Activated CD8-positive, alpha-beta T cell treated with anti-CD3 and anti-CD28 coated beads for 36 hours (primary cell): Measurements from ENCODE around the gene CDK5RAP2. TPM values are rescaled to one million over a fixed set of nuclear protein-coding genes. Genes with fewer than 3 reads are reported as not detected.

Experiments
- ATAC-seq: fragments of 200-7000 bp; cut with Tn5 transposase; one replicate; pipeline ENCODE4 v1.10.0; 2021; ENCODE audit warnings: mild to moderate bottlenecking, moderate library complexity
- CTCF ChIA-PET: fragments of 350-600 bp; sonication (Branson Sonifier 250); formaldehyde crosslinking; loops from one replicate; lab custom pipeline; 2021; ENCODE audit warnings: antibody characterized with exemption; lab: Charles Lee
- POLR2A ChIA-PET: fragments of 350-600 bp; sonication (Branson Sonifier 250); formaldehyde crosslinking; loops from one replicate; lab custom pipeline; 2021; ENCODE audit warnings: antibody characterized with exemption; lab: Charles Lee
- DNase-seq: peaks from one replicate; pipeline ENCODE4 v3.0.0-alpha.2; 2020
- H3K27ac Mint-ChIP-seq: one replicate; pipeline ENCODE4 v1.8.0; 2021; ENCODE audit warnings: mild to moderate bottlenecking, mixed read lengths
- H3K27me3 Mint-ChIP-seq: one replicate; pipeline ENCODE4 v1.8.0; 2021; ENCODE audit warnings: mixed read lengths
- H3K36me3 Mint-ChIP-seq: one replicate; pipeline ENCODE4 v1.8.0; 2021; ENCODE audit warnings: low read depth, mixed read lengths
- H3K4me1 Mint-ChIP-seq: one replicate; pipeline ENCODE4 v1.8.0; 2021; ENCODE audit warnings: low read depth, mixed read lengths
- H3K4me3 Mint-ChIP-seq: one replicate; pipeline ENCODE4 v1.8.0; 2021; ENCODE audit warnings: mild to moderate bottlenecking, moderate library complexity, mixed read lengths
- H3K9me3 Mint-ChIP-seq: one replicate; pipeline ENCODE4 v1.8.0; 2021; ENCODE audit warnings: mixed read lengths
- intact Hi-C: fragments of 100-400 bp; cut with micrococcal nuclease; formaldehyde crosslinking; loops from one replicate; pipeline ENCODE4 v1.10.0; 2022
- total RNA-seq, 2 experiments: library from RNA; stranded (reverse); gene quantifications; one replicate each; pipeline ENCODE4 v1.2.3, GENCODE V29; 2021
- TF ChIP-seq, protein P1 (sequence below): fragments of 200-600 bp; IDR thresholded peaks from one replicate; pipeline ENCODE4 v1.8.0; 2022; ENCODE audit warnings: antibody characterized with exemption, mild to moderate bottlenecking

CDK5RAP2 gene
- total RNA-seq, 2 experiments from 2014 or later = 61.5 to 67.6 TPM

DNA sequence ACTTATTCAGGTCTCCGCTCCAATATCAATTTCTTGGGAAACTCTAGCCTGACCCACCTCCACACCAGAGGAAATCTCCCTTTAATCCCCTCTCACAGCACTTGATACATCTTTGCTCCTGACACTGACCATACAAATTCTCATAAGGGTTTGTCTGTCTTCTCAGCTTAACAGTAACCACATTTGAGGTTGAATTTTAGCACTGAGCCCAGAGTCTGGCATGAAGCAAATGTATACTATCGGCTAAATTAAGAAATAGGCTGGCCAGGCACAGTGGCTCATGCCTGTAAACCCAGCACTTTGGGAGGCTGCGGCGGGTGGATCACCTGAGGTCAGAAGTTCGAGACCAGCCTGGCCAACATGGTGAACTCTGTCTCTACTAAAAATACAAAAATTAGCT is 9.7 kb downstream of the CDK5RAP2 start:
- Mint-ChIP-seq H3K36me3 (peaks cover 37% of the 10 kb centered on the region), H3K4me1 (peaks cover 16% of the 10 kb centered on the region), H3K4me3 (no peak overlapping the region), H3K27ac (no peak overlapping the region), H3K27me3 (no peaks in the 10 kb centered on the region), H3K9me3 (no peaks in the 10 kb centered on the region)
- TF ChIP-seq, protein P1, sequence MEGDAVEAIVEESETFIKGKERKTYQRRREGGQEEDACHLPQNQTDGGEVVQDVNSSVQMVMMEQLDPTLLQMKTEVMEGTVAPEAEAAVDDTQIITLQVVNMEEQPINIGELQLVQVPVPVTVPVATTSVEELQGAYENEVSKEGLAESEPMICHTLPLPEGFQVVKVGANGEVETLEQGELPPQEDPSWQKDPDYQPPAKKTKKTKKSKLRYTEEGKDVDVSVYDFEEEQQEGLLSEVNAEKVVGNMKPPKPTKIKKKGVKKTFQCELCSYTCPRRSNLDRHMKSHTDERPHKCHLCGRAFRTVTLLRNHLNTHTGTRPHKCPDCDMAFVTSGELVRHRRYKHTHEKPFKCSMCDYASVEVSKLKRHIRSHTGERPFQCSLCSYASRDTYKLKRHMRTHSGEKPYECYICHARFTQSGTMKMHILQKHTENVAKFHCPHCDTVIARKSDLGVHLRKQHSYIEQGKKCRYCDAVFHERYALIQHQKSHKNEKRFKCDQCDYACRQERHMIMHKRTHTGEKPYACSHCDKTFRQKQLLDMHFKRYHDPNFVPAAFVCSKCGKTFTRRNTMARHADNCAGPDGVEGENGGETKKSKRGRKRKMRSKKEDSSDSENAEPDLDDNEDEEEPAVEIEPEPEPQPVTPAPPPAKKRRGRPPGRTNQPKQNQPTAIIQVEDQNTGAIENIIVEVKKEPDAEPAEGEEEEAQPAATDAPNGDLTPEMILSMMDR = no peak
- ChIA-PET CTCF (no interaction called here), POLR2A (no interaction called here)
- intact Hi-C loops = no loop called here
- no peak for DNase-seq
- ATAC-seq = no peak

DNA sequence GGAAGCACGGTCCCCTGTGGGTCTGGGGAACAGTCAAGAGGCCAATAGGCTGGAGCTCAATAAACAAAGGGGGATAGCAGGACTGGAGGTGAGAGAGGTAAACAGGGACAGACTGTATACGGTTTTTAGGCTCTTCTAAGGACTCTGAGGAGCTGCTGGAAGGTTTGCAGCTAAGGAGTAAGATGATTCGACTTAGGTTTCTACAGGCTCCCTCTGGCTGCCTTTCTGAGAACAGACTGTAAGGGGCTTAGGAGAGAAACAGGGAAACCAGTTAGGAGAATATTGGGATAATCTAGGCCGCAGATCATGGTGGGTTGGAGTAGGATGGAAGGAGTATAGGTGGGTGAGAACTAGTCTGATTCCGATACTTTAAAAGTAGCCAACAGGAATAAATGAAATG is 10.4 kb downstream of the CDK5RAP2 start:
- ChIA-PET POLR2A (no interaction called here), CTCF (no interaction called here)
- no peak for DNase-seq
- no peak overlapping the region for H3K4me3 Mint-ChIP-seq
- no peaks in the 10 kb centered on the region for H3K9me3 Mint-ChIP-seq
- no peak overlapping the region for H3K27ac Mint-ChIP-seq
- H3K4me1 Mint-ChIP-seq = peaks cover 18% of the 10 kb centered on the region
- intact Hi-C loops = no loop called here
- no peaks in the 10 kb centered on the region for H3K27me3 Mint-ChIP-seq
- H3K36me3 Mint-ChIP-seq = peaks cover 42% of the 10 kb centered on the region
- no peak for ATAC-seq
- TF ChIP-seq, protein P1 = no peak

DNA sequence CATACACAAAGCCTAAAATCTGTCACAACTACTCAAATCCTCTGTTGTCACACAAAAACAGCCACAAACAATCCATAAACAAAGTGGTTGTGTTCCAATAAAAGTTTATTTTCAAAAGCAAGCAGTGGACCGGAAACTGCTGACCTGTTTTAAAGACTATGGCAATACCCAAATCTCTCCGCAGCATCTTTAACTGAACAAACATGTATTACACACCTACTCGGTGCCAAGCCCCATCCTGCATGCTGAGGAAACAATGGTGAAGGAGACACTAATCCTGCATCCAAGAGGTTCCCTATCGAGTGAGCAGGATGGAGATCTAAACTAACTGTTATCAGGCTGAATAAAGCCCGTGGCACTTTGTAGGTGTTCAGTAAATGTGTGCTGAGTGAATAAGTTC is 11.2 kb downstream of the CDK5RAP2 start:
- CTCF ChIA-PET = no interaction called here
- H3K27me3 Mint-ChIP-seq = no peaks in the 10 kb centered on the region
- no peak overlapping the region for H3K27ac Mint-ChIP-seq
- DNase-seq = no peak
- TF ChIP-seq, protein P1 = no peak
- peaks cover 42% of the 10 kb centered on the region for H3K36me3 Mint-ChIP-seq
- intact Hi-C loops = no loop called here
- H3K4me1 Mint-ChIP-seq = peaks cover 10% of the 10 kb centered on the region
- ATAC-seq = no peak
- POLR2A ChIA-PET = no interaction called here
- H3K9me3 Mint-ChIP-seq = no peaks in the 10 kb centered on the region
- H3K4me3 Mint-ChIP-seq = no peak overlapping the region

DNA sequence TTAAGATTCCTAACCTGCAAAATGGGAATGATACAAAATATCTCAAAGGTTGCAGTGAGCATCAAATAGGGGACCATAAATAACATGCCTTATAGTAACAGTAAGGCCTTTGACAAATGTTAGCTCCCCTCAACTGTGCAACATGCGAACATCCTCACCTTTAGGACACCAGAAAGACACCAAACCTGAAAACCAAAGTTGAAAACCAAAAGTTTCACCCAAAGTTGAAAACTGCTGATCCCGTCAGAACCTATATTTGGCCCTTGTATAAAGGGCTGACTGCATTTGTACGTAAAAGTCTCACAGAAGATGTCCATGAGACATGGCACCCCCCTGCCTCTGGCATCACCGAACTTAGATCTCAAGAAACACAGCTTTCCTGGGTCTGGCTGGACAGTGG is 12.1 kb downstream of the CDK5RAP2 start:
- Mint-ChIP-seq H3K27ac (no peak overlapping the region), H3K36me3 (peaks cover 47% of the 10 kb centered on the region), H3K27me3 (no peaks in the 10 kb centered on the region), H3K9me3 (no peaks in the 10 kb centered on the region), H3K4me3 (no peak overlapping the region), H3K4me1 (peaks cover 9% of the 10 kb centered on the region)
- intact Hi-C loops = no loop called here
- CTCF ChIA-PET = no interaction called here
- TF ChIP-seq, protein P1 = no peak
- POLR2A ChIA-PET = no interaction called here
- ATAC-seq = no peak
- DNase-seq = no peak

DNA sequence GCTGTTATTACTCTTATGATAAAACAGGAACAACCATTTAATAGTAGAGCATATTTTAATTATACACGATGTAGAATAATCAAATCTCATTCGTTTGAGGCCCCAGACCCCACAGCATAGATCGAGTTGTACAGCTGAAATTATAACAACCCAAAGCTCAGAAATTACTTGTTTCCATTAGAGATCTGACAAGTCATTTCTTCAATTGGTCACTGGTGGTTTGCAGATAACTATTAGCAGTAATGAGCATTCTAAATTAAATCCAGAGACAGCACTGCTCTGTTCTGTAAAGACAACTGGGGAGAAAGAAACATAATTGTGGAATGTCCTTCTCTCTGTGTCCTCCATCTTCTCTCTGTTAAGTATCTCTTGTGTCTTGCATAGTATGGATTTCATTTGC is 12.9 kb downstream of the CDK5RAP2 start:
- ChIA-PET CTCF (interaction anchor here (0.9 kb wide), 1 partner anchor 19 kb away, joined by 5 read pairs; no protein-coding TSS in a partner anchor), POLR2A (no interaction called here)
- intact Hi-C loops = no loop called here
- DNase-seq = no peak
- Mint-ChIP-seq H3K27ac (no peak overlapping the region), H3K27me3 (no peaks in the 10 kb centered on the region), H3K9me3 (no peaks in the 10 kb centered on the region), H3K36me3 (peaks cover 52% of the 10 kb centered on the region), H3K4me1 (peaks cover 9% of the 10 kb centered on the region), H3K4me3 (no peak overlapping the region)
- no peak for ATAC-seq
- TF ChIP-seq, protein P1 = no peak
